ENCODE data around the gene C3orf33. TPM values are rescaled to one million over a fixed set of nuclear protein-coding genes. Genes with fewer than 3 reads are reported as not detected.

Gene C3orf33
- total RNA-seq, 4 donors from 2014 or later, result 2.3 to 4.2 (median 3.1) TPM

DNA sequence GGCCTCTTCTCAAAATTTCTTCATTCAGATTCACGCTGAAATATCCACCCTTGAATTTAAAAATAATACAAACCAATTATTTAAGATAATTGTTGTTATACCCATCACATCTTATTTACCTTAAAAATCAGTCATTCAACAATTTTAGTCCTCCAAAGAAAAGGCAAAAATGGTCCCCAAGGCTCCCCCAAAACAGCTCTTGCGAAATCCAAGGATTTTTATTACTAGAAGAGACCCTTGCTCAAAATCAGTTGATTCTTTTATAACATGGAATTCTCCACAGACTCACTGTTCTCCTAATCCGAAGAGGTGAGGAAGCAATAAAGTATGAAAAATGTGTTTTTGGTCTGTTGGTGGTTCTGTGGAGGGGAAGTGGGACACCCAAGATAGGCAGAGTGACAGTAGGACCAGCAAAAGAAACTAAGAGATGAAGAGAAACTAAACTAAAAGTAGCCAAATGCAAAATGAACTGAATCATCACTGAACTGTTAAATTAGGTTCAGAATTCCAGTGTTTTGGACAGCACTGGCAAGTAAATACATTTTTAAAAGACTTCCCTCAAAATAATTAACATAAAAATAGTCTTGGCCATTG, 42.1 kb downstream of the C3orf33 start:
- WGBS, 2 donors (ENCODE audit: low coverage in 1 of 2), result 87 to 100% methylated on average over 1 to 3 of the region's 3 CpGs
- Histone ChIP-seq H3K36me3 (peaks cover 0 to 45% of the 10 kb centered on the region in 2 donors), H3K4me3 (no peak overlapping the region), H3K27me3 (no peaks in the 10 kb centered on the region), H3K9me3 (no peaks in the 10 kb centered on the region), H3K27ac (no peak overlapping the region), H3K4me1 (no peaks in the 10 kb centered on the region)
- TF ChIP-seq POLR2A (IDR thresholded peaks at IDR 0.05) (no peak), EP300 (IDR thresholded peaks at IDR 0.05) (no peak)
- ATAC-seq, result no peak

- no peak for TF ChIP-seq EP300 (IDR thresholded peaks at IDR 0.05)
- TF ChIP-seq POLR2A (IDR thresholded peaks at IDR 0.05), result no peak
- TF ChIP-seq, protein P1, sequence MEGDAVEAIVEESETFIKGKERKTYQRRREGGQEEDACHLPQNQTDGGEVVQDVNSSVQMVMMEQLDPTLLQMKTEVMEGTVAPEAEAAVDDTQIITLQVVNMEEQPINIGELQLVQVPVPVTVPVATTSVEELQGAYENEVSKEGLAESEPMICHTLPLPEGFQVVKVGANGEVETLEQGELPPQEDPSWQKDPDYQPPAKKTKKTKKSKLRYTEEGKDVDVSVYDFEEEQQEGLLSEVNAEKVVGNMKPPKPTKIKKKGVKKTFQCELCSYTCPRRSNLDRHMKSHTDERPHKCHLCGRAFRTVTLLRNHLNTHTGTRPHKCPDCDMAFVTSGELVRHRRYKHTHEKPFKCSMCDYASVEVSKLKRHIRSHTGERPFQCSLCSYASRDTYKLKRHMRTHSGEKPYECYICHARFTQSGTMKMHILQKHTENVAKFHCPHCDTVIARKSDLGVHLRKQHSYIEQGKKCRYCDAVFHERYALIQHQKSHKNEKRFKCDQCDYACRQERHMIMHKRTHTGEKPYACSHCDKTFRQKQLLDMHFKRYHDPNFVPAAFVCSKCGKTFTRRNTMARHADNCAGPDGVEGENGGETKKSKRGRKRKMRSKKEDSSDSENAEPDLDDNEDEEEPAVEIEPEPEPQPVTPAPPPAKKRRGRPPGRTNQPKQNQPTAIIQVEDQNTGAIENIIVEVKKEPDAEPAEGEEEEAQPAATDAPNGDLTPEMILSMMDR (IDR thresholded peaks at IDR 0.05), result no peak
- TF ChIP-seq POLR2AphosphoS5 (IDR thresholded peaks at IDR 0.05), result no peak
- Histone ChIP-seq H3K9me3 (no peaks in the 10 kb centered on the region), H3K4me3 (no peak overlapping the region), H3K4me1 (no peaks in the 10 kb centered on the region), H3K27ac (no peak overlapping the region), H3K36me3 (peaks cover 0 to 44% of the 10 kb centered on the region in 2 donors), H3K27me3 (no peaks in the 10 kb centered on the region)
- WGBS, 2 donors (ENCODE audit: low coverage in 1 of 2), result 93 to 94% methylated on average over 3 to 4 of the region's 4 CpGs
- no peak for ATAC-seq
Observed at GRCh38 chr3:155760653-155761052, 45.4 kb downstream of the C3orf33 start.

DNA sequence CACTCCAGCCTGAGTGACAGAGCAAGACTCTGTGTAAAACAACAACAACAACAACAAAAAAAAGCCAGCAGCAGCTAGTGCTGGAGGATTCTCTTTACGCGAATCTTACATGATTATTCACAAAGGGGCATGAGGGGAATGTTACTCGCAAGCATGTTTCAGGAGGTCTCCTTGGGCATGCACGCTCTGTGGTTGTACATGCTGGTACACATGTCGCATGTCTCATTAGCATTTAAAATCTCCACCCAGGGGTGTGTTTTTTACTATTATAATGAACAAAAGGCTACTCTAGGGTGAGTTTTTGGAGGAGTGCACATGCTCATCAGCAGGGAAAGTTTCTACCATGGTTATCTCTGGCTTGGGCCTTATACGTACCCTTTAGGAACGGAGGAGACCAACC, 48.5 kb downstream of the C3orf33 start:
- Histone ChIP-seq H3K9me3 (no peaks in the 10 kb centered on the region), H3K36me3 (peaks cover 0 to 32% of the 10 kb centered on the region in 2 donors), H3K4me3 (no peak overlapping the region), H3K27me3 (no peaks in the 10 kb centered on the region), H3K27ac (no peak overlapping the region), H3K4me1 (no peaks in the 10 kb centered on the region)
- 88 to 97% methylated on average over 5 to 7 of the region's 7 CpGs for WGBS, 2 donors (ENCODE audit: low coverage in 1 of 2)
- no peak for ATAC-seq
- TF ChIP-seq, protein P1 (IDR thresholded peaks at IDR 0.05), result no peak
- no peak for TF ChIP-seq EP300 (IDR thresholded peaks at IDR 0.05)
- no peak for TF ChIP-seq POLR2AphosphoS5 (IDR thresholded peaks at IDR 0.05)
- TF ChIP-seq POLR2A (IDR thresholded peaks at IDR 0.05), result no peak

DNA sequence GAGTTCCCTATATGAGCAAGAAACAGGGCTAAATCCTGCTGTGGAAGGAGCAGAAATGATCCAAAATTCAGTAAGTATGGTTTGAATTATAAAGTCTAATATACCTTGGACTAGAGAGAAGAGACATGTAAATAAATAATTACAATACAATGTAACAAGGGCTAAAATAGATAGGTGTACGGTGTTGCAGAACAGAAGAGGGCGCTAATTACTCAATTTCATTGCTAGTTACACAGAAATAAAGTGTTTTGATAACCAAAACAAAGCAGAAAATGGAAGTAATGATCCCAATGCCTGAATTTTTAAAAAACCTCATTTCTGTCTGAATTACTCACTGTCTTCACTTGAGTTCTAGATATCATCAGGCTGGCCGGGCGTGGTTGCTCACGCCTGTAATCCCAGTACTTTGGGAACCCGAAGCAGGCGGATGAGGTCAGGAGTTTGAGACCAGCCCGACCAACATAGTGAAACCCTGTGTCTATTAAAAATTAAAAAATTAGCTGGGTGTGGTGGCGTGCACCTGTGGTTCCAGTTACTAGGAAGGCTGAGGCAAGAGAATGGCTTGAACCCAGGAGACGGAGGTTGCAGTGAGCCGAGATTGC, 52.9 kb downstream of the C3orf33 start:
- WGBS, 2 donors (ENCODE audit: low coverage in 1 of 2), result 55 to 79% methylated on average over 4 to 11 of the region's 11 CpGs

GRCh38 chr3:155748611-155749365, 57.3 kb downstream of the C3orf33 start:
- H3K4me3 ChIP-seq, result no peak overlapping the region
- no peak for ATAC-seq
- TF ChIP-seq, protein P1 (IDR thresholded peaks at IDR 0.05), result no peak
- TF ChIP-seq POLR2A (IDR thresholded peaks at IDR 0.05), result no peak
- H3K4me1 ChIP-seq, result peaks cover 0 to 27% (median 0%) of the 10 kb centered on the region in 3 donors
- WGBS, 2 donors (ENCODE audit: low coverage in 1 of 2), result 49 to 65% methylated on average over 3 to 8 of the region's 8 CpGs
- H3K27ac ChIP-seq, result no peak overlapping the region
- H3K36me3 ChIP-seq, result no peaks in the 10 kb centered on the region
- no peaks in the 10 kb centered on the region for H3K9me3 ChIP-seq
- H3K27me3 ChIP-seq, result no peaks in the 10 kb centered on the region

More for the DNA sequence above, 52.9 kb downstream of the C3orf33 start:
- peaks cover 0 to 8% of the 10 kb centered on the region in 2 donors for H3K36me3 ChIP-seq
- no peak for ATAC-seq
- no peaks in the 10 kb centered on the region for H3K9me3 ChIP-seq
- no peaks in the 10 kb centered on the region for H3K4me1 ChIP-seq
- H3K27ac ChIP-seq, result no peak overlapping the region
- no peaks in the 10 kb centered on the region for H3K27me3 ChIP-seq
- H3K4me3 ChIP-seq, result no peak overlapping the region
- TF ChIP-seq POLR2AphosphoS5 (IDR thresholded peaks at IDR 0.05), result no peak
- TF ChIP-seq, protein P1 (IDR thresholded peaks at IDR 0.05), result peak in 1 of 4 experiments; percentile 38

Data from gastroesophageal sphincter (tissue), 4 donors.